NT2/D1 (cell line): Measurements from ENCODE around the gene KLHL29.
A peak's percentile ranks its signal among the peaks of the same experiment; 100 is the strongest.

Source experiments
- DNase-seq: peaks from one replicate; pipeline ENCODE4 v3.0.0-alpha.2; 2011; ENCODE audit warnings: low read depth, low spot score
- H3K27me3 ChIP-seq: 2 replicates; pipeline ENCODE4 v1.6.0; 2011; ENCODE audit warnings: mild to moderate bottlenecking; ENCODE audit not compliant: insufficient read length, insufficient read depth
- H3K36me3 ChIP-seq: 2 replicates; pipeline ENCODE4 v1.6.1; 2011; ENCODE audit warnings: mild to moderate bottlenecking, low read length, mixed read lengths; ENCODE audit not compliant: insufficient read depth, insufficient read length
- H3K4me1 ChIP-seq: 2 replicates; pipeline ENCODE4 v1.5.1; 2011; ENCODE audit not compliant: insufficient read depth, insufficient read length
- H3K4me3 ChIP-seq: 2 replicates; pipeline ENCODE4 v1.5.1; 2011; ENCODE audit warnings: low read depth; ENCODE audit not compliant: insufficient read length
- H3K9ac ChIP-seq: 2 replicates; pipeline ENCODE4 v1.6.0; 2011; ENCODE audit warnings: low read depth; ENCODE audit not compliant: insufficient read length
- H3K9me3 ChIP-seq: 2 replicates; pipeline ENCODE4 v1.5.1; 2011; ENCODE audit warnings: mild to moderate bottlenecking, low read length; ENCODE audit not compliant: insufficient read depth
- SUZ12 ChIP-seq: IDR thresholded peaks from 2 replicates; pipeline ENCODE4 v1.6.1; 2011; ENCODE audit not compliant: insufficient read length, insufficient read depth; ENCODE audit errors: extremely low read depth
- YY1 ChIP-seq: IDR thresholded peaks from 2 replicates; pipeline ENCODE4 v1.6.1; 2011; ENCODE audit not compliant: insufficient read length, insufficient read depth
- ZNF274 ChIP-seq: IDR thresholded peaks from 2 replicates; pipeline ENCODE4 v1.6.1; 2011; ENCODE audit warnings: mild to moderate bottlenecking, low read depth, low read length

The KLHL29 gene

GRCh38 chr2:23519334-23519651, 134.3 kb downstream of the KLHL29 start:
- no peak for TF ChIP-seq YY1
- no peak for TF ChIP-seq ZNF274
- no peak for TF ChIP-seq SUZ12
- H3K27me3 ChIP-seq = no peaks in the 10 kb centered on the region
- peaks cover 11% of the 10 kb centered on the region for H3K4me1 ChIP-seq
- no peak for DNase-seq
- H3K36me3 ChIP-seq = no peaks in the 10 kb centered on the region
- H3K9ac ChIP-seq = no peak overlapping the region
- no peaks in the 10 kb centered on the region for H3K9me3 ChIP-seq
- no peak overlapping the region for H3K4me3 ChIP-seq

- Histone ChIP-seq H3K4me3 (no peak overlapping the region), H3K9ac (no peak overlapping the region), H3K9me3 (no peaks in the 10 kb centered on the region), H3K4me1 (peaks cover 15% of the 10 kb centered on the region), H3K27me3 (no peaks in the 10 kb centered on the region), H3K36me3 (no peaks in the 10 kb centered on the region)
- TF ChIP-seq SUZ12 (no peak), YY1 (no peak), ZNF274 (no peak)
- peak; percentile 52 for DNase-seq
Observed at GRCh38 chr2:23520256-23520655, 135.3 kb downstream of the KLHL29 start.

- H3K4me3 ChIP-seq = no peak overlapping the region
- peaks cover 15% of the 10 kb centered on the region for H3K4me1 ChIP-seq
- no peaks in the 10 kb centered on the region for H3K27me3 ChIP-seq
- H3K36me3 ChIP-seq = no peaks in the 10 kb centered on the region
- TF ChIP-seq ZNF274 (no peak), YY1 (no peak), SUZ12 (no peak)
- H3K9ac ChIP-seq = no peak overlapping the region
- no peak for DNase-seq
- H3K9me3 ChIP-seq = no peaks in the 10 kb centered on the region
Observed at GRCh38 chr2:23521060-23521459, 136.1 kb downstream of the KLHL29 start.

- Histone ChIP-seq H3K4me3 (no peak overlapping the region), H3K9ac (no peak overlapping the region), H3K27me3 (no peaks in the 10 kb centered on the region), H3K9me3 (no peaks in the 10 kb centered on the region), H3K4me1 (peaks cover 21% of the 10 kb centered on the region), H3K36me3 (no peaks in the 10 kb centered on the region)
- TF ChIP-seq SUZ12 = no peak
- no peak for DNase-seq
Observed at GRCh38 chr2:23522726-23523372, 137.9 kb downstream of the KLHL29 start.

GRCh38 chr2:23523373-23524260, 138.6 kb downstream of the KLHL29 start:
- peaks cover 21% of the 10 kb centered on the region for H3K4me1 ChIP-seq
- H3K9me3 ChIP-seq = no peaks in the 10 kb centered on the region
- no peak overlapping the region for H3K4me3 ChIP-seq
- TF ChIP-seq YY1 = no peak
- H3K27me3 ChIP-seq = no peaks in the 10 kb centered on the region
- DNase-seq = no peak
- H3K36me3 ChIP-seq = no peaks in the 10 kb centered on the region
- H3K9ac ChIP-seq = no peak overlapping the region

- DNase-seq = no peak
- Histone ChIP-seq H3K4me1 (peaks cover 18% of the 10 kb centered on the region), H3K36me3 (no peaks in the 10 kb centered on the region), H3K4me3 (no peak overlapping the region), H3K9me3 (no peaks in the 10 kb centered on the region), H3K27me3 (no peaks in the 10 kb centered on the region), H3K9ac (no peak overlapping the region)
- TF ChIP-seq SUZ12 (no peak), YY1 (no peak), ZNF274 (no peak)
Observed at GRCh38 chr2:23524261-23524706, 139.3 kb downstream of the KLHL29 start.

GRCh38 chr2:23525137-23525765, 140.3 kb downstream of the KLHL29 start:
- no peak for DNase-seq
- no peak overlapping the region for H3K9ac ChIP-seq
- H3K27me3 ChIP-seq = no peaks in the 10 kb centered on the region
- H3K36me3 ChIP-seq = no peaks in the 10 kb centered on the region
- no peak for TF ChIP-seq ZNF274
- TF ChIP-seq YY1 = no peak
- no peak for TF ChIP-seq SUZ12
- H3K4me3 ChIP-seq = no peak overlapping the region
- H3K9me3 ChIP-seq = no peaks in the 10 kb centered on the region
- peaks cover 18% of the 10 kb centered on the region for H3K4me1 ChIP-seq
